SH-SY5Y (cell line): Measurements from ENCODE around the gene ARPC1A.

ENCODE experiments used
- GATA2 ChIP-seq: IDR thresholded peaks from 2 replicates; pipeline ENCODE4 v1.6.1; 2011; ENCODE audit warnings: mild to moderate bottlenecking, low read depth, low read length
- GATA3 ChIP-seq: IDR thresholded peaks from 2 replicates; pipeline ENCODE4 v1.6.1; 2011; ENCODE audit warnings: low read depth, mild to moderate bottlenecking, low read length, moderate library complexity

DNA sequence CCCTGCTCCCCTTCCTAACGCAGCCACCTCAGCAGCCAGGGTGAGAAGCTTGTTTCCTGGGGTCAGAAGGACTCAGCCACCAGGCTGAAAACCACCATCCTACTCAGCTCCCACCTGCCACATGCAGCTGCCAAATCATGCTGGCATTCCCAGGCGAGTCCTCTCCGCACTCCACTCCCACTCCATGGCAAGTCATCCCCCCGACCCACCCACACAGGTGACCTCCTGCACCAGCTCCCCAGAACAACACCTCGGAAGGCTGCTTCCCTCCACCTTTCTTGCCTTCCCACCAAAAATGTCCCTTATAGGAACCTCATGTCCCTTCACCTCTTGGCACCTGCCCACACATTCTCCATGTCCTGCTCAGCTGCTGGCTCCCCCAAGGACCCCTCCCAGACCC, 78.1 kb downstream of the ARPC1A start:
- TF ChIP-seq GATA3 = no peak
- no peak for TF ChIP-seq GATA2
